ENCODE data around the gene FMN1.

- TF ChIP-seq FOXM1 (IDR thresholded peaks at IDR 0.05; ENCODE audit: borderline replicate concordance) (no peak), SUZ12 (IDR thresholded peaks at IDR 0.05) (no peak)
Measured at GRCh38 chr15:33001926-33002325, 192.6 kb downstream of the FMN1 start.

Data from HEK293T (cell line).